Measurements from ENCODE around the gene KIF5C. TPM values are rescaled to one million over a fixed set of nuclear protein-coding genes. Genes with fewer than 3 reads are reported as not detected.

KIF5C gene
- total RNA-seq, 6 donors from 2014 or later = 0.44 to 1.6 (median 0.85) TPM

DNA sequence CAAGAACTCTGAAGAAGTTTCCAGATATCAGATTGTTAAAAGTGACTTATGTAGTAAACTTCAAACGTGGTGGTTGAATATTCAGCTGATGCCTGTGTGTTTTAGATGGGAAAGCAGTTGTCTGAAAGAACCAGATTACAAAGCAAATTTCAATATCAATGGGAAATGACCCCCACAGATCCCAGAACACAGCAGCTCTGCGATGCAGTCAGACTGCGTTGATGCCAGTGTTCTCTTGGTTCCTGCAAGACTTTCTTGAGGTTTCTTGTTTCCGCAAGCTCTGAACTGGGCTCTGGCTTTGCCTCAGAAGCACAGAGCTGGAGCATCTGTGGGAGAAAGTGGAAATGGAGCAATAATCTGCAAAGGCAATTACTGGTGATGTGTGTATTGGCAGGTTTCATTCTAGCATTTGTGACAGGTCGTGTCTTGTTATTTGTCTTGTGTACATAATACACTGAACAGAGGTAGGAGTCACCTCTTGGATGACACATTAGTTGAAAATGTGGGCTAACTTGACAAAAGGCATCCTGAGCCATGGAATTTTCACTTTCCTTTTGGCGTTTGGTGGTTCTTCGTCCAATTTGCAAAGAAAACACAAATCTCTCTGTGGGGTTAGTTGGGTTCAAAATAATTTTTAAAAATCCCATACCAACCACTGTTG lies 152.7 kb downstream of the KIF5C start:
- Histone ChIP-seq H3K9me3 (no peaks in the 10 kb centered on the region), H3K4me3 (no peak overlapping the region), H3K4me1 (peaks cover 0 to 6% (median 0%) of the 10 kb centered on the region in 4 donors), H3K27ac (no peak overlapping the region), H3K27me3 (no peaks in the 10 kb centered on the region), H3K36me3 (no peaks in the 10 kb centered on the region)
- WGBS, 2 donors = 75 to 76% methylated on average over 7 of the region's 7 CpGs
- ATAC-seq (ENCODE audit: low FRiP score in 2 of 2) (no peak), DNase-seq (no peak)
- TF ChIP-seq EP300 (IDR thresholded peaks at IDR 0.05) = no peak

DNA sequence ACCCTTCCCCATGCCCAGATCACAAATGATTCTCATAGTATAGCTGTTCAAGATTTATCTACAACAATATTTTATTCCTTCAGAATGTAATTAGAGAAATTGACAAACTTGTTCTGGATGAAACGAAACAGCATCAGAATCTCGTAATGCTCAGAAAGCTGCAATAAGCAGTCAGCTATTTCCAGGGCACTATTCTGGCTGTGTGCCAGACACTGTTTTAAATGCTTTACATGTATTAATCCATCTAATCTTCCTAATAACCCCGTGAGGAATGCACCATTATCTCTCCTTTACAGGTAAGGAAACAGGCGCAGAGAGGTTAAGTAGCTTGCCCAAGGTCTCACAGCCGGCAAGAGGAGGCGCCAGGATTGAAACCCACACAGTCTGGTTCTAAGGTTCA lies 153.3 kb downstream of the KIF5C start:
- Histone ChIP-seq H3K27me3 (no peaks in the 10 kb centered on the region), H3K27ac (no peak overlapping the region), H3K9me3 (no peaks in the 10 kb centered on the region), H3K36me3 (no peaks in the 10 kb centered on the region), H3K4me3 (no peak overlapping the region), H3K4me1 (peaks cover 0 to 6% (median 0%) of the 10 kb centered on the region in 4 donors)
- no peak for TF ChIP-seq POLR2AphosphoS5 (IDR thresholded peaks at IDR 0.05)
- TF ChIP-seq POLR2A (IDR thresholded peaks at IDR 0.05) = no peak
- 80% methylated on average over 6 of the region's 6 CpGs for WGBS, 2 donors
- no peak for DNase-seq
- ATAC-seq (ENCODE audit: low FRiP score in 2 of 2) = no peak

- no peaks in the 10 kb centered on the region for H3K36me3 ChIP-seq
- no peak overlapping the region for H3K4me3 ChIP-seq
- ATAC-seq (ENCODE audit: low FRiP score in 2 of 2) (no peak), DNase-seq (no peak)
- TF ChIP-seq POLR2A (IDR thresholded peaks at IDR 0.05) = no peak
- no peak for TF ChIP-seq POLR2AphosphoS5 (IDR thresholded peaks at IDR 0.05)
- TF ChIP-seq EP300 (IDR thresholded peaks at IDR 0.05) = no peak
- TF ChIP-seq, protein P1, sequence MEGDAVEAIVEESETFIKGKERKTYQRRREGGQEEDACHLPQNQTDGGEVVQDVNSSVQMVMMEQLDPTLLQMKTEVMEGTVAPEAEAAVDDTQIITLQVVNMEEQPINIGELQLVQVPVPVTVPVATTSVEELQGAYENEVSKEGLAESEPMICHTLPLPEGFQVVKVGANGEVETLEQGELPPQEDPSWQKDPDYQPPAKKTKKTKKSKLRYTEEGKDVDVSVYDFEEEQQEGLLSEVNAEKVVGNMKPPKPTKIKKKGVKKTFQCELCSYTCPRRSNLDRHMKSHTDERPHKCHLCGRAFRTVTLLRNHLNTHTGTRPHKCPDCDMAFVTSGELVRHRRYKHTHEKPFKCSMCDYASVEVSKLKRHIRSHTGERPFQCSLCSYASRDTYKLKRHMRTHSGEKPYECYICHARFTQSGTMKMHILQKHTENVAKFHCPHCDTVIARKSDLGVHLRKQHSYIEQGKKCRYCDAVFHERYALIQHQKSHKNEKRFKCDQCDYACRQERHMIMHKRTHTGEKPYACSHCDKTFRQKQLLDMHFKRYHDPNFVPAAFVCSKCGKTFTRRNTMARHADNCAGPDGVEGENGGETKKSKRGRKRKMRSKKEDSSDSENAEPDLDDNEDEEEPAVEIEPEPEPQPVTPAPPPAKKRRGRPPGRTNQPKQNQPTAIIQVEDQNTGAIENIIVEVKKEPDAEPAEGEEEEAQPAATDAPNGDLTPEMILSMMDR (IDR thresholded peaks at IDR 0.05) = no peak
- peaks cover 0 to 6% (median 0%) of the 10 kb centered on the region in 4 donors for H3K4me1 ChIP-seq
- H3K27me3 ChIP-seq = no peaks in the 10 kb centered on the region
- WGBS, 2 donors = 71 to 85% methylated on average over 2 of the region's 2 CpGs
- H3K27ac ChIP-seq = no peak overlapping the region
- no peaks in the 10 kb centered on the region for H3K9me3 ChIP-seq
Observed at GRCh38 chr2:149028891-149029290, 153.9 kb downstream of the KIF5C start.

DNA sequence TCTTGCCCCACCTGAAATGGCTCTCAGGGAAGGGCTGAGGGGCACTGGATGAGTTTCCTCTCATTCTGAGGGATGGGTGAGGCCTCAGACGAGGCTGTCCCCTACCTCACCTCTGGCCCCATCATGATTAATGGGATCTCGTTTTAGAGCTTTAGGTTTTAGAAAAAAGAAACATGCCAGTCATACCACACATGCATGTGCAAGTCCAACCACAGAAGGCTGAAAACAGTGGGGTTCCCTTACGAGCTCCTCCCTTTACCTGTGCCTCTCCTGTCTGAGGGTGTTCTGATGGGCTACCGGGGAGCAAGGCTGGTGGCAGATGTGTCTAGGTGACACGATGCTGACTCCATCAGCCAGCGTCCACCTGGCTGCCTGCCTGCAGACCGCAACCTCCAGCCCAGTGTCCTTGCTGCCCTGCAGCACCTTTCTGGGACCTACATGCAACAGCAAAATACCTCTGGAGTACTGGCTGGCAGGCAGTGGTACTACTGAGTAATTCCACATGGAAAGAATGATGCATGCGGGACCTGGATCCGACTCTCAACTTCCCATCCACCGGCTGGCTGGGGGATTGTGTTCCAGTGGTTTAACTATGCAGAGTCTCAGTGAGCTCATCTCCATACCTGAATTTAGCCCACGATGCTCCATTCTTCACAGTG lies 154.4 kb downstream of the KIF5C start:
- H3K27me3 ChIP-seq = no peaks in the 10 kb centered on the region
- ATAC-seq (ENCODE audit: low FRiP score in 2 of 2) (no peak), DNase-seq (peak in 1 of 2 donors; percentile 32)
- H3K9me3 ChIP-seq = no peaks in the 10 kb centered on the region
- WGBS, 2 donors = 79 to 85% methylated on average over 7 to 11 of the region's 11 CpGs
- H3K27ac ChIP-seq = no peak overlapping the region
- H3K4me1 ChIP-seq = peaks cover 0 to 6% (median 0%) of the 10 kb centered on the region in 4 donors
- TF ChIP-seq POLR2A (IDR thresholded peaks at IDR 0.05) (no peak), EP300 (IDR thresholded peaks at IDR 0.05) (no peak), POLR2AphosphoS5 (IDR thresholded peaks at IDR 0.05) (no peak)
- TF ChIP-seq, protein P1 (IDR thresholded peaks at IDR 0.05) = no peak
- no peak overlapping the region for H3K4me3 ChIP-seq
- H3K36me3 ChIP-seq = no peaks in the 10 kb centered on the region

- no peak for TF ChIP-seq POLR2A (IDR thresholded peaks at IDR 0.05)
- Histone ChIP-seq H3K4me1 (peaks cover 0 to 6% (median 0%) of the 10 kb centered on the region in 4 donors), H3K36me3 (no peaks in the 10 kb centered on the region), H3K9me3 (no peaks in the 10 kb centered on the region), H3K27me3 (no peaks in the 10 kb centered on the region), H3K4me3 (no peak overlapping the region), H3K27ac (no peak overlapping the region)
- WGBS, 2 donors = 94 to 96% methylated on average over 4 of the region's 4 CpGs
- DNase-seq (peak in 1 of 2 donors; percentile 48), ATAC-seq (ENCODE audit: low FRiP score in 2 of 2) (no peak)
Observed at GRCh38 chr2:149031396-149031795, 156.4 kb downstream of the KIF5C start.

DNA sequence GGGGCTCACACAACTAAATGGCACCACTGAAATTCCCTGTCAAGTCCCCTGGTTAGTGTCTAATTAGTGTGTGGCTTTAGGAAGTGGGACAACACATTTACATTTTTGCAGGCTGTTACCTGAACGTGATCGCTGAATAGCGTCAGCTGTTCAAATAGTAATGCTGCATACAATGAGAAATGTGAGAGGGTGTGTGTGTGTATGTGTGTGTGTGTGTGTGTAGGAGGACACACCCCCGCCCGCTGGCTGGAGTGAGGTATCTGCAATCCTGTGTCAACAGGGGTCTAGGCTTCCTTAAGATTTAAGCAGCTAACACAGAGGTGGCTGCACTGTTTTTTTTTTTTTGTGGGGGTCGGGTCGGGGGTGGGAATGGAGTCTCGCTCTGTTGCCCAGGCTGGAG lies 158.7 kb downstream of the KIF5C start:
- H3K36me3 ChIP-seq = no peaks in the 10 kb centered on the region
- TF ChIP-seq EP300 (IDR thresholded peaks at IDR 0.05) (no peak), POLR2A (IDR thresholded peaks at IDR 0.05) (no peak), POLR2AphosphoS5 (IDR thresholded peaks at IDR 0.05) (no peak)
- TF ChIP-seq, protein P1 (IDR thresholded peaks at IDR 0.05) = no peak
- H3K4me3 ChIP-seq = no peak overlapping the region
- H3K4me1 ChIP-seq = peaks cover 0 to 13% (median 2%) of the 10 kb centered on the region in 4 donors
- WGBS, 2 donors = 63 to 66% methylated on average over 6 to 8 of the region's 8 CpGs
- no peak for DNase-seq
- no peak overlapping the region for H3K27ac ChIP-seq
- no peak for ATAC-seq (ENCODE audit: low FRiP score in 2 of 2)
- H3K27me3 ChIP-seq = peaks cover 0 to 5% (median 2%) of the 10 kb centered on the region in 4 donors
- H3K9me3 ChIP-seq = no peaks in the 10 kb centered on the region
